Mesangial cell (primary cell): Measurements from ENCODE around the gene RFX5. TPM values are rescaled to one million over a fixed set of nuclear protein-coding genes. Genes with fewer than 3 reads are reported as not detected.

Experiments
- total RNA-seq: library from RNA; depleted of rRNA; stranded (reverse); fragments of >200 nt; gene quantifications from 2 replicates; pipeline ENCODE4 v1.2.3, GENCODE V29; 2015

RFX5 gene
- total RNA-seq, result 24.3 and 25.9 TPM in 2 replicates

GRCh38 chr1:151346769-151347522, at the start of gene RFX5:
Gene RFX5, minus strand, starts transcription at chr1:151347252. Its CDS starts 932 bp downstream, at chr1:151346320.

DNA sequence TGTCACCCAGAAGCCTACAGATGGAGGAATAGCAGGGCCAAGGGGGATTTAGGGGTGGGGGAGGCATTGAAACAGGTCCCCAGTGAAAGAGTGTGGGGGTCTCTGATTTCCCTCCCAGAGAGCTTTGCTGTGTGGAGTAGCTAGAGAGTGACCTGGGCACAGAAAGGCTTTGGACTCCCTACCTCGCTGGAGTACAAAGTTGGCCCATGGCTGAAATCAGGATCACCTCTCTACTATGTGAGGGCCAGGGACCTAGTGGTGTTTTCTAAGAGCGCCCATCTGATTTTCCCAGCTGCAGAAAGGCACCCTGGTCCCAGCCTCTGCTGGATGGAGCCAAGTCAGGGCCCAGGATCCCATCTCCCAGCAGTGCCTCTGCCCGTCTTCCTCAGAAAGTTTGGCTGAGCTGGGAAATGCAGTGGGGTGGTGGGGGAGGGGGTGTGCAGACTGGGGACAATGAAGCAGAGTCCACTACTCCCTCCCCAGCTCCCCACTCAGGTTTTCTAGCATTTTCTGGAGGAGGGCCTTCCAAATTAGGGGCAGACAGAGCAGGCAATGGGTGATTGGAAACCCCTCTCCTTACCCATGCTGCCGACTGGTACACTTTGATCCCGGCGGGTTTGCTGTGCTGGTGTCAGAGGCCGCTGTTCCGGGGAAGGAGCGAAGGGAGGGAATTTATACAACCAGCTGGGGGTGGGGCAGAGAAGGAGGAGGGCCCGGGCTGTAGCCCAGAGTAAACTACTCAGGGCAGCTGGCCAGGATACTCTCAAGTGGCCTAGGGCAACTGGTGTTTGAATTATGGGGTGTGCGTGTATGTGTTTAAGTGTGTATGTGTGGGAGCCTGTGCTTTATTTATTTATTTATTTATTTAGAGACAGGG, 25.2 kb upstream of the RFX5 start, which contains the start of gene SELENBP1:
Gene SELENBP1 (minus strand): TSS at position 648 of the 877 bp plus-strand sequence. CDS start 64 bp downstream, at position 584.

DNA sequence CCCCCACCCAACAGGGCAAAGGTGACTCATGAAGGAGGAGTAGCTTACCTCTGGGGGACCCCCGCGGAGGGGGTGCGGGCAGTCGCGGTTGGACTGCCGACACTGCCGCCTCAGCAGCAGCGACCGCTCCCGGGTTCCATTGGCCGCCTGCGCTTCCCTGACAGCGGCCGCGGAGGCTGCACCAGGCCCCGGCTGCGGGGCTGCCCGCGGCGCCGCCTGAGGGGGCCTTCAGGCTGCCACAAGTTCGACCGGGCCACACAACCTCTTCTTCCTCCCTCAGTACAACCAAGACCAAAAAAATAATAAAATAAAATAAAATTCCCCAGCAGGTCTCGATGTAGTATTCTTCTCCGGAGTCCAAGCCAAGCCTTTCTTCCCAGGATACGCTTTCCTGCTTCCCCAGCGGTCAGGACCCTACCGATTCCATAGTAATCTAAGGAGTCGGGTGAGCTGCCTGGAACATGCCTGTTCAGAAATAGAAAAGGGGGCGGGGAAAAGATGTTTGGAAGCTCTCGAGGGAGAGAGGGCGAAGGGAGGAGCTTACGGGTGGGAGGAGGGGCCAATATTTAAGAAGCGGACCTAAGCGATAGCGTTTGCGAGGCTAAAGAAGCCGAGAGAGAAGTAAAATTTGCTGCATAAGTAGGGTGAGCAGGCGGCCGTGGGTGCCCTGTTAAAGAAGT, 19.7 kb downstream of the RFX5 start, which contains the start of gene PI4KB:
Gene PI4KB (minus strand): TSS at position 194 of the 680 bp plus-strand sequence. CDS start 10,935 bp downstream, outside the sequence.

Other genes with a start within 250 kb of the RFX5 start
- 5.4 and 8.0 TPM in 2 replicates for gene SEMA6C, start 200.6 kb downstream of the RFX5 start, total RNA-seq
- not detected in 2 replicates for gene TNFAIP8L2, start 190.6 kb downstream of the RFX5 start, total RNA-seq
- gene LYSMD1, start 181.3 kb downstream of the RFX5 start, total RNA-seq, result 5.2 and 7.1 TPM in 2 replicates
- 44.0 and 51.2 TPM in 2 replicates for gene SCNM1, start 181.1 kb downstream of the RFX5 start, total RNA-seq
- gene TMOD4, start 171.3 kb downstream of the RFX5 start, total RNA-seq, result 0.63 TPM in 1 of 2 replicates, not detected in the other
- gene VPS72, start 157.1 kb downstream of the RFX5 start, total RNA-seq, result 45.8 and 54.4 TPM in 2 replicates
- 51.7 and 62.7 TPM in 2 replicates for gene PIP5K1A, start 148.7 kb downstream of the RFX5 start, total RNA-seq
- 131 and 152 TPM in 2 replicates for gene PSMD4, start 92.5 kb downstream of the RFX5 start, total RNA-seq
- 17.4 and 25.1 TPM in 2 replicates for gene ZNF687, start 65.0 kb downstream of the RFX5 start, total RNA-seq
- 53.7 and 57.4 TPM in 2 replicates for gene PI4KB, start 19.8 kb downstream of the RFX5 start, total RNA-seq
- 6.0 and 18.1 TPM in 2 replicates for gene SELENBP1, start 25.5 kb upstream of the RFX5 start, total RNA-seq
- gene PSMB4, start 52.3 kb upstream of the RFX5 start, total RNA-seq, result 304 and 370 TPM in 2 replicates
- 20.4 and 29.9 TPM in 2 replicates for gene POGZ, start 112.2 kb upstream of the RFX5 start, total RNA-seq
- 2.0 and 5.2 TPM in 2 replicates for gene CGN, start 164.1 kb upstream of the RFX5 start, total RNA-seq
- 35.0 and 40.1 TPM in 2 replicates for gene TUFT1, start 193.1 kb upstream of the RFX5 start, total RNA-seq